ENCODE data around the gene STARD3. TPM values are rescaled to one million over a fixed set of nuclear protein-coding genes. Genes with fewer than 3 reads are reported as not detected.

The STARD3 gene
- total RNA-seq, 2 donors from 2014 or later, result 52.5 to 67.7 TPM

DNA sequence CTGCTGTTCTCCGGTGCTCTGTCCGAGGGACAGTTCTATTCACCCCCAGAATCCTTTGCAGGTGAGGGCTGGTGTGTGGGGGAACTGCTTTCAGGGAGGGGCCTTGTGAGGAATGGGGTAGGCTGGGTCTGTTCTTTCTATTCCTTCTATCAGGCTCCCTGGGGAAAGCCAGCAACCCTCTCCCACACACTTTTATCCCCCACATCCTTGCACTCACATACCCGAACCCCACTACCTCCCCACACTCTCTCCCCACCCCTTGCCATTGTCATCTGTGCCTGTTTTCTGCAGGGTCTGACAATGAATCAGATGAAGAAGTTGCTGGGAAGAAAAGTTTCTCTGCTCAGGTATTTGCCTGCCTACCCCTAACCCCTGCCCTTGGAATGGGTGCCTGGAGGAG, 21.8 kb downstream of the STARD3 start:
- Histone ChIP-seq H3K4me1 (ENCODE audit: control insufficient read depth in 1 of 2, low read depth in 2 of 2) (peaks cover 0 to 14% of the 10 kb centered on the region in 2 donors), H3K4me3 (no peak overlapping the region), H3K27me3 (replicated peaks; ENCODE audit: insufficient read depth) (no peaks in the 10 kb centered on the region), H3K27ac (no peak overlapping the region), H3K36me3 (peaks cover 22% of the 10 kb centered on the region), H3K9me3 (no peaks in the 10 kb centered on the region)
- no peak for ATAC-seq (ENCODE audit: insufficient number of reproducible peaks, low FRiP score, low read depth)
- DNase-seq (ENCODE audit: low spot score), result no peak
- TF ChIP-seq CTCF (IDR thresholded peaks at IDR 0.05), result no peak

DNA sequence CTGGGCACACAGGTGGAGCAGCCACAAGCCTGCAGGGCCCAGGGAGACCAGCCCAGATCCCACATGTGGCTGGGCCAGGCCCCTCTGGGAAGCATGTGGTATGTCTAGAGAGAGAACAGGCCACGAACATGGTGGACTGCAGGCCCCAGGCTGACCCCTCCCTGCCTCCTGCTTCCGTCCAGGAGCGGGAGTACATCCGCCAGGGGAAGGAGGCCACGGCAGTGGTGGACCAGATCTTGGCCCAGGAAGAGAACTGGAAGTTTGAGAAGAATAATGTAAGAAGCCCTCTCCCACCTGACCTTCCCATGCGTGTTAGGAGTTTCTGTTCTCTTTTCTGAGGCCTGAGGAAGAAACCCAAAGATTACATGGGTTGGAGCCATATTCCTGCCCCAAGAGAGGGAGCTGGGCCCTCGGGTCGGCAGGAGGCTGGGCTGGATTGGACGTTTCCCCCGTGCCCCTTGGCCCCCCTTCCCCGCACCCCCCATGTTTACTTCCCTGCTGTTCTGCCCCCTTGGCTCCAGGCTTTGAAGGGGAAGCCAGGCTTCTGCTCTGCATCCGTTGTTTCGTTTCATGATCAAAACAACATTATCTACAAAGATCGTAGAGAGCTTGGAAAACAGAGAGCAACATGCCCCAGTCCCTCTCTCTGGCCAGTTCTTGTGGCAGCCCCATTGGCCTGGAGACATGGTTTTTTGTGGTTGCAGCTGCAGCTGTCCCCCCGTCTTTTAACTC, 22.5 kb downstream of the STARD3 start:
- H3K9me3 ChIP-seq, result no peaks in the 10 kb centered on the region
- H3K36me3 ChIP-seq, result peaks cover 22% of the 10 kb centered on the region
- ATAC-seq (ENCODE audit: insufficient number of reproducible peaks, low FRiP score, low read depth), result no peak
- no peak overlapping the region for H3K27ac ChIP-seq
- H3K27me3 ChIP-seq (replicated peaks; ENCODE audit: insufficient read depth), result no peaks in the 10 kb centered on the region
- DNase-seq (ENCODE audit: low spot score), result no peak
- H3K4me3 ChIP-seq, result no peak overlapping the region
- peaks cover 0 to 21% of the 10 kb centered on the region in 2 donors for H3K4me1 ChIP-seq (ENCODE audit: control insufficient read depth in 1 of 2, low read depth in 2 of 2)
- TF ChIP-seq CTCF (IDR thresholded peaks at IDR 0.05), result no peak

GRCh38 chr17:39660011-39660360, 23.0 kb downstream of the STARD3 start:
- Histone ChIP-seq H3K9me3 (no peaks in the 10 kb centered on the region), H3K4me1 (ENCODE audit: control insufficient read depth in 1 of 2, low read depth in 2 of 2) (peaks cover 0 to 27% of the 10 kb centered on the region in 2 donors), H3K27ac (no peak overlapping the region), H3K27me3 (replicated peaks; ENCODE audit: insufficient read depth) (no peaks in the 10 kb centered on the region), H3K4me3 (no peak overlapping the region), H3K36me3 (peaks cover 22% of the 10 kb centered on the region)
- TF ChIP-seq CTCF (IDR thresholded peaks at IDR 0.05), result no peak
- no peak for DNase-seq (ENCODE audit: low spot score)
- ATAC-seq (ENCODE audit: insufficient number of reproducible peaks, low FRiP score, low read depth), result no peak

DNA sequence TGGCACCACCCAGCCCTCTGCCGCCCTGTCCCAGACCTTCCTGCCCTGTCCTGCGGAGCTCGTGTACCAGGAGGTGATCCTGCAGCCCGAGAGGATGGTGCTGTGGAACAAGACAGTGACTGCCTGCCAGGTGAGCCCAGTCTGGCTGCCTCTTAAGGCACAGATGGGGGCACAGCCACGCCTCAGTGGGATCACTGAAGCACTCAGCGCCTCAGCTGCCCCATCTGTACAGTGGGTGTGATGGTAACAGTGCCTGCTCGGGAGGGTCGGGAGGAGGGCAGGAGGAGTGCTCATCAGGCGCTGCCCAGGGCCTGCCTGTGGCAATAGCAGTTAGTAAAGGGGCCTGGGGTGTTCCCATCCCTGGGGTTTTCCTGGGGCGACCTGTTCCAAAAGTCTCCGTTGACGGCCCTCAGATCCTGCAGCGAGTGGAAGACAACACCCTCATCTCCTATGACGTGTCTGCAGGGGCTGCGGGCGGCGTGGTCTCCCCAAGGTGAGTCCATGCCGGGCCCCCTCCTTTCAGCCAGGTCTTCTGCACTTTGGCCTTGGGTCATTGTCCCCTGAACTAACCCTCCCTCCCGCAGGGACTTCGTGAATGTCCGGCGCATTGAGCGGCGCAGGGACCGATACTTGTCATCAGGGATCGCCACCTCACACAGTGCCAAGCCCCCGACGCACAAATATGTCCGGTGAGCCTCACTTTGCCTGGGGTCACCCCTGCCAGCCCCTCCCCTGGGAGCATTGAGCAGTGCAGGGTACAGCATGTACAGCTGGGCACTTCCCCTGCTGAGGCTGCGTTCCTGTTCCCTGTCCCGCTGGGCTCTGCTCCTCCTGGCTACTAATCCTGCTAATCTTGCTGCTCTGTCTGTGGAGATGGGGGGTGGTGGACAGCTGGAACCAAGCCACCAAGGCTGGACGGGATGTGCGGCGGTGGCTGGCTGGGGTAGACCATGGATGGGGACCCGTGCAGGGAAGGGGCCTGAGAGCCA, 23.7 kb downstream of the STARD3 start:
- DNase-seq (ENCODE audit: low spot score) (no peak), ATAC-seq (ENCODE audit: insufficient number of reproducible peaks, low FRiP score, low read depth) (no peak)
- Histone ChIP-seq H3K9me3 (no peaks in the 10 kb centered on the region), H3K27me3 (replicated peaks; ENCODE audit: insufficient read depth) (no peaks in the 10 kb centered on the region), H3K27ac (no peak overlapping the region), H3K4me1 (ENCODE audit: control insufficient read depth in 1 of 2, low read depth in 2 of 2) (peaks cover 5 to 34% of the 10 kb centered on the region in 2 donors), H3K36me3 (peaks cover 22% of the 10 kb centered on the region), H3K4me3 (no peak overlapping the region)
- no peak for TF ChIP-seq CTCF (IDR thresholded peaks at IDR 0.05)
